Cerebellar cortex (tissue), 1 donor: ENCODE measurements around the gene POLRMT.
"Not testable (repeated sequence)": the region's sequence is repeated elsewhere in the genome, so short reads cannot be mapped to it uniquely, and the experiment has no call there.

ENCODE experiments used
- DNase-seq: peaks from one replicate; pipeline ENCODE4 v3.0.0-alpha.2; 2015; ENCODE audit warnings: low spot score

Gene POLRMT

DNA sequence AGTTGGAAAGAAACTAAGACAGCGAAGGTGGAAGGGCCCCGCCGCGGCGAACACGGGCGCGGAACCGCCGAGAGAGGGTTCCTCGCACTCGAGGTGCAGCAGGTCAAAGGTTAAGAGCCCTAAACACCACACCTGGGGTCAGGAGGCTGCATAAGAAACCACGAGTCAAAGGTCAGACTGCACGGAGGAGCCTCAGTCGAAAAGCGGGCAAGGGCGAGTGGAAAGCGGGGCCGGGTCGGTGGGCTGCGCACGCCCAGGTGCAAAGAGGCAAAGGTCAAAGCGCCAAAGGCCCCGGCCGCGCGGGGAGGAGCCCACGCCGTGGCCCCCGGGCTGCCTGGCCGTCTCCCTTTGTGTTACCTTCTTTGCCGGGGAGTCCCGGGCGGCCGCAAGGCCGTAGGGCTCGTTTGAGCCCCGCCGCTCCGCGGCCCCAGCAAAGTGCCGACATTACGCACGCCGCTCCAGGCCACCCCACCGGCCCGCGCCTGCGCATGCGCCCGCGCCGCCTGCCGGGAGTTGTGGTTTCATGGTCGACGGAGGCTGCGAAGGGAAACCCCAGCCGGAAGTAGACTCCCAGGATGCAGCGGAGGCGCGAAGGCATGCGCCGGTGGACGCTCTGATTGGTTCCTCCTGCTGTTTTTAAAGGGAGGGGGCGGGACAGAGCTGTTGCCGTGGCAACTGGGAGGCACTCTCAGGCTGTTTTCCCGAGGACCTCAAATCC lies at the start of gene POLRMT:
POLRMT (minus strand) TSS at position 470 of the 718 bp plus-strand sequence; CDS start at position 445, 25 bp downstream.
- peak; percentile 98 for DNase-seq

DNA sequence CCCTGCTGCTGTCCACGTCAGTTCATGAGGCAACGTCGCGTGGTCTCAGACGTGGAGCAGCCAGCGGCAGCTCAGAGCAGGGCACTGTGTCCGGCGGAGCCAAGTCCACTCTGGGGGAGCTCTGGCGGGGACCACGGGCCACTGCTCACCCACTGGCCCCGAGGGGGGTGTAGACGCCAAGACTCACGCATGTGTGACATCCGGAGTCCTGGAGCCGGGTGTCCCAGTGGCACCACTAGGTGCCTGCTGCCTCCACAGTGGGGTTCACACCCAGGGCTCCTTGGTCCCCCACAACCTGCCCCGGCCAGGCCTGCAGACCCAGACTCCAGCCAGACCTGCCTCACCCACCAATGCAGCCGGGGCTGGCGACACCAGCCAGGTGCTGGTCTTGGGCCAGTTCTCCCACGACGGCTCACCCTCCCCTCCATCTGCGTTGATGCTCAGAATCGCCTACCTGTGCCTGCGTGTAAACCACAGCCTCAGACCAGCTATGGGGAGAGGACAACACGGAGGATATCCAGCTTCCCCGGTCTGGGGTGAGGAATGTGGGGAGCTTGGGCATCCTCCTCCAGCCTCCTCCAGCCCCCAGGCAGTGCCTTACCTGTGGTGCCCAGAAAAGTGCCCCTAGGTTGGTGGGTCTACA lies 49.5 kb upstream of the POLRMT start:
- DNase-seq: no peak

GRCh38 chr19:681029-682019 lies 48.0 kb upstream of the POLRMT start:
- no peak for DNase-seq

- peak; percentile 98 for DNase-seq
Measured at GRCh38 chr19:680287-681028, 47.1 kb upstream of the POLRMT start.

GRCh38 chr19:679418-680286 lies 46.3 kb upstream of the POLRMT start:
- no peak for DNase-seq

DNA sequence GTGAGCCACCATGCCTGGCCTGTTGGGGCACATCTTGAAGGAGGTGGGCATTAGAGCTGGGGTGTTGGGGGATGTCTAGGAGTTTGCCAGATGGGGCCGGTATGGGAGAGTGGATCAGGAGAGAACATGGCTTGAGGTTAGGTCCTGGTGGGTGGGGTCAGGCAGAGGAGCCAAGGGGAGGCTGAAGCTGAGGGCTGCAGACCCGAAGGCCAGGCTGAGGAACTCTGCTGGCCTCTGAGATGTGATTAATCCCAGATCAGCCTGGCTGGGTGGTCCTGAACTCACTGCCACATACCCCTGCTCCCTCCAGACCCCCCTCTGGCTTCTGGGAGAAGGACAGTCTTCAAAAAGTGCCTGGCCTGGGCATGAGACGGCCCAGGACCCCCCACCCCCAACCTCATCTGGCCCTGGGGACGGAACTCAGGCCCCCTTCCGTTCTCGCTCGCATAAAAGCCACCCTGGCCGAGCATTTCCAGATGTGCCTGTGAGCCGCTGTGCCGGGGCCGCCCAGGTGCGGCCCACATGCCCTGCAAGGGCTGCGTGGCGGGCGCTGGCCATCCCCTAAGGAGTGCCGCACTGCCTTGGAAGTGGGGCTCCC lies 45.6 kb upstream of the POLRMT start:
- DNase-seq: no peak

GRCh38 chr19:677601-678436 lies 44.5 kb upstream of the POLRMT start:
- no peak for DNase-seq

GRCh38 chr19:677201-677600 lies 43.9 kb upstream of the POLRMT start:
- no peak for DNase-seq

DNA sequence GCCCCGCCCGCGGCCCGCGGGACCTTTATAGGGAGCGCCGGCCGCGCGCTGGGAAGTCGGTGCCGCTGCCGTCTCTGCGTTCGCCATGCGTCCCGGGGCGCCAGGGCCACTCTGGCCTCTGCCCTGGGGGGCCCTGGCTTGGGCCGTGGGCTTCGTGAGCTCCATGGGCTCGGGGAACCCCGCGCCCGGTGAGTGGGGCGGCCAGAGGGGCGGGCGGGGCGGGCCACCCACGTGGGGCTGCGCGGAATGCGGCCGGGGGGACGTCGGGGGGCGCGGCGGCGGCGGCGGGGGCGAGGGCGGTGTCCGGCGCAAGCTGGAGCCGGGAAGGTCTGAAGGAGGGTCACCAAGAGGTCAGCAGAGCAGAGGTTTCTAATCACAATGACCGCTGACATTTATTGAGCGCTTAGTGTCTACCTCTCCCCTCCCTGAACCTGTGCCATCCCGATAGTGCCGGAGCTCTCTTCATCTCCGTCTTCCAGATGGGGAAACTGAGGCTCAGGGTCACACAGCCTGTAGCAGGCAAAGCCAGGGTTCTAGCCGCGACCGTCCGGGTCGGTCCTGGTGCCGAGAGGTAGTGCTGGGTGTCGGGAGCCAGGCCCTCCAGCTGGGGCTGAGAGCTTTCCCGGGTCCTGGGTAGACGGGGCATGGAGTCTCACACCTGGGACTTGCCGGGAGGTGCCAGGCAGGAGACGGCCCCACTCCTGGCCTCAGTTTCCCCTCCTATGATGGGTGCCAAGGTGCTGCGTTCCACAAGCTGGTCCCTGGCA lies 43.2 kb upstream of the POLRMT start, which contains the start of gene FSTL3:
FSTL3 (plus strand) TSS at position 54 of the 767 bp plus-strand sequence; CDS start at position 86, 32 bp downstream.
- no peak for DNase-seq

GRCh38 chr19:676007-676338 lies 42.6 kb upstream of the POLRMT start:
- DNase-seq: no peak

DNA sequence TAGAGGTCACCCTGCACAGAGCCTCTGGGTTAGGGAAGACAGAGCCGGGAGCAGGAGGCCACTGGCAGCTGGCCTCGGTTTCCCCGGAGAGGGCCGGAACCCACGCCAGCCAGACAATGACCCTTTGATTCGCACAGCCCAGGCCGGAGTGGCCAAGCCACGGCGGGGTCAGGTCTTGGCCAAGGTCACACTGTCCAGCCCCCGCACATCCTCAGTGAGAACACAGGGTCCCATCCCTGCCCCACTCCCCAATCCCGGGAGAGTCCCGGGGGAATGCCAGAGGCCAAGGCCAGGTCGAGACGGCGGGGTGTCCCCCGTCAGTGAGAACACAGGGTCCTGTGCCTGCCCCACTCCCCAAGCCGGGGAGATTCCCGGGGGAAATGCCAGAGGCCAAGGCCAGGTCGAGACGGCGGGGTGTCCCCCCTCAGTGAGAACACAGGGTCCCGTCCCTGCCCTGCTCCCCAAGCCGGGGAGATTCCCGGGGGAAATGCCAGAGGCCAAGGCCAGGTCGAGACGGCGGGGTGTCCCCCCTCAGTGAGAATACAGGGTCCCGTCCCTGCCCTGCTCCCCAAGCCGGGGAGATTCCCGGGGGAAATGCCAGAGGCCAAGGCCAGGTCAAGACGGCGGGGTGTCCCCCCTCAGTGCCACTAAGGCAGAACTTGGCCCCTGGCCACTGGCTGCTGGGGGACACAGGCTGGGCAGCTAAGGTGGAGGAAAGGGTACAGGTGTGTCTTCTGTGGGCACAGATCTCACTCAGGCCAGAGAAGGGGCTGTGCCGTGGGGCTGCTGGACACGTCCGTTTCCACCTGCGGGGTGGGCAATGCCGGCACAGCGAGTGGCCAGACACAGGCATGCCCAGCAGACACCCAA lies 41.2 kb upstream of the POLRMT start:
- DNase-seq: no peak

DNA sequence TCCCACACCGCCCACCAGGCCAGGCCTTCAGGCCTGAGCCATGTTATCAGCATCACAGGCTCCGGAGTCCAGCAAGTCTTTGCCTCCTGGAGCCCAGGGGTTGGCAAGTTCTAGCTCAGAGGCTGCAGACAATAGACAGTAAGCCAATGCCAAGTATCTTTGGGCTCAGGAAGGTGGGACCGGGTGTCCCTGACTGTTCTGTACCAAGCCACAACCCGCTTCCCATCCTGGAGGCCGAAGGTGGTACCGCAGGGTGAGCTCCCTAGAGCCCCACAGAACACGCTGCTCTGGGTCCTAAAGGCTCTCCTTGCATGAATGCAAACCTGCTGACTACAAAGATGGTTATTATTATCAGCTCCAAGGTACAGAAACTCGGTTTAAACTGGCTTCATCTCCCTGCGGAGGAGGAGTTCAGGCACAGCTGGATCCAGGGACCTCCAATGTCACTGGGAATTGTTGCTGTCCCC lies 37.3 kb upstream of the POLRMT start:
- no peak for DNase-seq

- not testable (repeated sequence) for DNase-seq
Measured at GRCh38 chr19:668675-669434, 35.5 kb upstream of the POLRMT start.

GRCh38 chr19:666985-667573 lies 33.7 kb upstream of the POLRMT start:
- DNase-seq: not testable (repeated sequence)

DNA sequence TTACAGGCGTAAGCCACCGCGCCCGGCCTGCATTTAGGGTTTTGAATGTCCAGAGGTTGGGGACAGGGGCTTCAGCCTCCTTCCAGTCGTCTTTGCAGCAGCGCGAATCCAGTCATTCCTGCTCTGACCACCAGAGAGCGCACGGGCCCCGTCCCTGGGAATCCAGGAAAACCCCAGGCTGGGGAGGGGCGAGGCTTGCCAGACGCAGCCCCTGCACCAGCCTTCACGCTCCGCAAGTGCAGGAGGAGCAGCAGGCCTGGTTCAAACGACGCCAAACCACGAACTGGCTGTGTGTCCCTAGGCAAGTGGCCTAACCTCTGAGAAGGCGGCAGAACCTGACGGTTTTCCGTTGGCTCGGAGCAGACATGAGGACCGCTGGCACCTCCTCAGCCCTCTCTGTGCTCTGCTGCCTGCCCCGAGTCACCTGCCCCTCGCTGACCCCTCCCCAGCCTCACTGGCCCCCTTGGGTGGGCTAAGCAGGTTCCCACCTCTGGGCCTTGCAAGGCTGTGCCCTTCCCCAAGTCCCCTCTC lies 31.6 kb upstream of the POLRMT start:
- DNase-seq: peak; percentile 81

DNA sequence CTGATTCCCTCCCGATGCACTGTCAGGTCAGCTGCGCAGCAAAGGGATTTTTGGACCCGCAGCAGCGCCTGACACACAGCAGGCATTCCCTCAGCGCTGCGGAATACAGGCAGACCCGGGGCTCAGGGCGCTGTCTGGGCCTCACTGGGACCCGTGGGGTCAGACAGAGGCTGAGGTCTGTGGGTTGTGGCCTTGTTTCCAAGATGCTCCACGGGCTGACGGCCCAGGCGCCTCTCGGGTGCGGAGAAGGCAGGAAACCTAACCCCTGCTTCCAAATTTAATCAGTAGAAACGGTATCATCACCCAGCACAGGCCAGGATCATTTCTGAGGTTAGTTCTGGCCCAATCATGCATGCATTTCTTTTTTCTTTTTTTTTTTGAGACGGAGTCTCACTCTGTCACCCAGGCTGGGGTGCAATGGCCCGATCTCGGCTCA lies 30.4 kb upstream of the POLRMT start:
- DNase-seq: no peak
